SJSA1 (cell line): ENCODE data around the gene UTP15. TPM values are rescaled to one million over a fixed set of nuclear protein-coding genes. Genes with fewer than 3 reads are reported as not detected.

Experiments
- DNase-seq, 2 experiments: peaks; one replicate each; pipeline ENCODE4 v3.0.0-alpha.2; 2015 to 2020; ENCODE audit warnings: low spot score in 2 of 2, low read depth in 1 of 2
- H3K27ac ChIP-seq: fragments of 250-450 bp; sonication (Bioruptor Pico); 2 replicates; pipeline ENCODE4 v1.5.1; 2020; ENCODE audit warnings: mild to moderate bottlenecking, moderate library complexity
- H3K27me3 ChIP-seq: fragments of 250-450 bp; sonication (Bioruptor Pico); replicated peaks from 2 replicates; pipeline ENCODE4 v1.5.1; 2020; ENCODE audit warnings: mild to moderate bottlenecking, moderate library complexity
- H3K36me3 ChIP-seq: fragments of 250-450 bp; sonication (Bioruptor Pico); 2 replicates; pipeline ENCODE4 v1.5.1; 2020; ENCODE audit warnings: mild to moderate bottlenecking
- H3K4me1 ChIP-seq: fragments of 250-450 bp; sonication (Bioruptor Pico); replicated peaks from 2 replicates; pipeline ENCODE4 v1.6.1; 2021; ENCODE audit warnings: mild to moderate bottlenecking
- H3K4me3 ChIP-seq: fragments of 250-450 bp; sonication (Bioruptor Pico); 2 replicates; pipeline ENCODE4 v1.5.1; 2020; ENCODE audit warnings: mild to moderate bottlenecking
- H3K9me3 ChIP-seq: fragments of 250-450 bp; sonication (Bioruptor Pico); replicated peaks from 2 replicates; pipeline ENCODE4 v1.5.1; 2020; ENCODE audit warnings: mild to moderate bottlenecking
- total RNA-seq: library from RNA; depleted of rRNA; stranded (reverse); fragments of >200 nt; shearing (Covaris generic); gene quantifications from 2 replicates; pipeline ENCODE4 v1.2.3, GENCODE V29; 2014

The UTP15 gene
- total RNA-seq, 1 experiment from 2014 or later, result 30.3 TPM

DNA sequence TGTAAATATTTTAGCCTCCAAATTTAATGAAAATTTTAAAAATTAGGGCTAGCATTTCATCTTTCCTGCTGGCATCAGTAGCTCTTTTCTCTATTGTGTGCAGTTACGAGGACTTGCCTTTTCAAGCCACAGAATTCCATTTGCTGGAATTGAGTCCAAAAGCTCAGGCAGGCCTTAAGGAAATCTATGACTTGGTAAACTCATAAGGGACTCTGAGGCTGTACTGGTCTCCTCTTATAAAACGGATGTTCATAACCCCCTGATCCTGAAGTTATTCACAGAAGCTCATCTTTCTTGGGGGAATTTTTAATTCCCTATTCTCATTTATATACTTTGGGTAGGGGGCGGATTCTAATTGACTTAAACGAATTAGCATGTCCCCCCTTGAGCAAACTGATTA lies 23.5 kb upstream of the UTP15 start:
- H3K9me3 ChIP-seq, result no peaks in the 10 kb centered on the region
- peak in 1 of 2 experiments; percentile 42 for DNase-seq
- peaks cover 39% of the 10 kb centered on the region for H3K4me1 ChIP-seq
- H3K27ac ChIP-seq, result peak overlapping the region; percentile 80
- no peak overlapping the region for H3K4me3 ChIP-seq
- no peaks in the 10 kb centered on the region for H3K27me3 ChIP-seq
- H3K36me3 ChIP-seq, result no peaks in the 10 kb centered on the region

DNA sequence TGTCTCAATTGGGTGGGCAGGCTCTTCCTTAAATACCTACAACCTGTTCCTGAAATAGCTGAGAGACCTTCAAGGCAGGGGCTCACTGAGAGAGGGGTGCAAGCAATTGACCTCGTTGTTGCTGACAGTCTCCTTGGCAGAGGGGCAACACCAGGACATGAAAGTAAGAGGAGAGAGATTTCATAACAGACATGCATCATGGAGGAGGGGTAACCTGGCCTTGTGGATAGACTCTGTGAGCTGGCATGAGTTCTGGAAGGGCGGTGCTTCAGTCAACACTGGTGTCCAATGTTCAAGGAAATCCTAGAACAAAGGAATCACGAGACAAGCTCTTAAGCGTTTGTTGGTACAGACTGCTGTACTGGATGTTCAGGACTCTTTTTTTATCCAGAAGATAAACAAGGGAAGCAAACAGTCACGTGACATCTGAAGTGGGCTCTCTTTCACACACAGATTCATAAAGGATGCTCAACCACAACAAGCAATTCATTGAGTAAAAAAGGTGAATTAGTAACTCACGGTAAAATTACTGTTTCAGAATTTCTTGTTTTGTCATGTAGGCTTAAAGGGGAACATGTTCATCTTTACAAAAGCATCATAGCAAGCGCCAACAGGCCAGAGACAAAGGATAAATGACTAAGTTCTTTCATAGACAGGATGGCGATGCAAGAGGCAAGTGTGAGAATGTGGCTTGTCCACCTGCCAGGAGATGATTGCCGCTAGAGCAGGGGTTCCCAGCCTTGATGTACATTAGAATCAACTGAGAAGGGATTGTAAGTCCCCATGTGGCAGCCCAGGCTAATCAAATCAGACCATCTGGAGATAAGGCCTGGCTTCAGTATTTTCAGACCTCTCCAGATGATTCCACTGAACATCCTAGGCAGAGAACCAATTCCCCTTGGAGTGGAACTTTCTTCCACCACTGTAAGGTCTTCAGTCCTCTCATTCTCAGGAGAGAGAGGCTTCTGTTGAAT lies 20.8 kb upstream of the UTP15 start:
- Histone ChIP-seq H3K36me3 (no peaks in the 10 kb centered on the region), H3K27ac (no peak overlapping the region), H3K4me3 (no peak overlapping the region), H3K27me3 (no peaks in the 10 kb centered on the region), H3K4me1 (peaks cover 39% of the 10 kb centered on the region), H3K9me3 (no peaks in the 10 kb centered on the region)
- DNase-seq, result no peak

DNA sequence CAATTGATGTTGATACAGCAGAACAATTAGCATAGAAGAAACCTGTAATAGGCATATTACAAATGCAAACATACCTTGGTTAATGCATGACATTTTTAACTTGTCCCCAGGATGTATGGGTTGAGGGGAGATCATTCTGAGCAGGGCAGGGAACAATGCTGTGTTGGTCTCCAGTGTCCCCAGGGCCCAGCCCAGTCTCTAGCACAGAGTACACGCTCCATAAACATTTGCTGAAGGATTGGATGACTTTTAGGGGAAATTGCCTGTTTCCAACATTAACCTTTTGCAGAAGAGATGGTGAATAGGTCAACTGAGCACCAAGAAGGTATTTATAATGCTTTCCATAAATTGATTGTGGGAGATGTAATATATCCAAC lies 20.2 kb upstream of the UTP15 start:
- H3K36me3 ChIP-seq, result no peaks in the 10 kb centered on the region
- no peak overlapping the region for H3K27ac ChIP-seq
- H3K4me3 ChIP-seq, result no peak overlapping the region
- no peaks in the 10 kb centered on the region for H3K27me3 ChIP-seq
- H3K4me1 ChIP-seq, result peaks cover 33% of the 10 kb centered on the region
- no peak for DNase-seq
- H3K9me3 ChIP-seq, result no peaks in the 10 kb centered on the region

DNA sequence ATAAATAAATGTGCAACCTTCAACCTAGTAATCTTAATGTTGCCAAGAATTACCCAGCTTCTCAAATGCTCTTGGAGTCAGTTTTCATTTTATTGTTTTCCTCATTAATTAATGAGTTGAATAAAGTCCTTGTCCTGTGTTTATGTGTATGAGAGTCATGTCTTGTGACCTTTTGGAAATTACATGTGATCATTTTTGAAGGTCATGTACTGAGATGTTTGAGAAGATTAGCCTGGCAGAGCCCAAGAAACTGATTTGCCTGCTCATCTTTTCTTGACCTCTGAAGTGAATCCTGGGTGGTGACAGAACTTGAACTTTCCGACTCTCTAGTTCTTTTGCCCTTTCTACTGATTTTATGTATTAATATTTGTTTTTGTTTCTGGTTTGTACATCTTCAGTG lies 15.5 kb upstream of the UTP15 start:
- H3K4me1 ChIP-seq, result no peaks in the 10 kb centered on the region
- no peak overlapping the region for H3K27ac ChIP-seq
- H3K9me3 ChIP-seq, result no peaks in the 10 kb centered on the region
- peaks cover 10% of the 10 kb centered on the region for H3K36me3 ChIP-seq
- H3K4me3 ChIP-seq, result no peak overlapping the region
- no peak for DNase-seq
- H3K27me3 ChIP-seq, result no peaks in the 10 kb centered on the region

DNA sequence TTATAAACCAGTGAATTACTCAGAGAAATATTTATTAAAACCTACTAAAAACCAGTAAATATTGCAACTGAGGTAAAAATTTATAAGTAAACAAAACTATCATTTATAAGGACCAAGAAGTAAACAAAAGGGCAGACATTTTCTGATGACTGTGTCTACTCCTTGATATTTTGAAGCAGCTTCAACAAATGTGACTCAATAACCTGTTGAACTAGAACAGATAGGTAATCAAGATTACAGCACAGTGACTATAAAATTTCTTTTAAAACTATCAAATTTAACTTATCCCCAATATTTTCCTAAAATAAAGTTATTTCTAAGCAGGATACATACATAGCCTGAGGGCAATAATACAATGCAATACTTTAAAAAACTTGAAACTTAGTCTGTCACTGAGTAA lies 12.9 kb upstream of the UTP15 start:
- Histone ChIP-seq H3K27me3 (no peaks in the 10 kb centered on the region), H3K9me3 (no peaks in the 10 kb centered on the region), H3K4me3 (no peak overlapping the region), H3K27ac (no peak overlapping the region), H3K4me1 (no peaks in the 10 kb centered on the region), H3K36me3 (peaks cover 14% of the 10 kb centered on the region)
- no peak for DNase-seq

DNA sequence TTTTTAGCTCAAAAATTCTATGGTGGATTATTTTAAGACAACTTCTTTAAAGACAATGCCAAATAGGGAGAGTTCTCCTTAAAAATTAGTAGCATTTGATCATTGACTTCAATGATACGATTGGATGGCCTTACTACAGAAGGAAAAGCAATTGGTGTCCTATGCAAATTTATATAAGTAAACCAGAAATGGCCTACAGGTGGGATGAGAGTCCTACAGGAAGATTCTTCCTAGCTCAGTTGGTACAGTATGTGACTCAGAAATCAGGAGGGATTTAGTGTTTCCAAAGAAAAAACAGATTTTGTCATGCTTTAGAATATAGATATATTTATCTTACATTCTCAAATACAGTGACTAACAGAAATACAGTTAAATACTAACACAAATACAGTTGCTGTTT lies 6.6 kb upstream of the UTP15 start:
- H3K9me3 ChIP-seq, result no peaks in the 10 kb centered on the region
- H3K4me3 ChIP-seq, result no peak overlapping the region
- DNase-seq, result no peak
- no peak overlapping the region for H3K27ac ChIP-seq
- H3K36me3 ChIP-seq, result peaks cover 28% of the 10 kb centered on the region
- H3K4me1 ChIP-seq, result no peaks in the 10 kb centered on the region; the same call in 1 of the 2 replicates
- H3K27me3 ChIP-seq, result no peaks in the 10 kb centered on the region

DNA sequence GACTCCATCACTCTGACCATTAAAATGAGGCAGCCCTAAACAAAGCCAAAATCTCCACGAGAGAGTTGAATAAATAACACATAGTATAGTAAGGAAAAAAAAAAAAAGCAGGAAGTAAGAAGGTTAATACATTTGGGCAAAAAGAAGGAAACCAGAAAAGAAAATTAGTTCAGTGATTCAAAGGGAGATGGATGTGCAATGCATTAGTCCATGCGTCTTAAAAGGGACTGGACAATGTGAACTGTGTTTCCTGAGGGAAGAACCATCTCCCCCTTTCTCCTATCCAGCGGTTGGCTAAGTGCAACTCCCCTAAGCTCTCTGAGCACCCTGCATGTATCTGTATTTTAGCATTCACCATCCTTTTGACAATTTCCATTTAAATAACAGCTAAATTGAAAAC lies 1.5 kb upstream of the UTP15 start:
- Histone ChIP-seq H3K9me3 (no peaks in the 10 kb centered on the region), H3K4me1 (peaks cover 5% of the 10 kb centered on the region), H3K27ac (peak overlapping the region; percentile 71; the same call in 1 of the 2 replicates), H3K4me3 (peak overlapping the region; percentile 53; the same call in 1 of the 2 replicates), H3K36me3 (peaks cover 23% of the 10 kb centered on the region), H3K27me3 (no peaks in the 10 kb centered on the region)
- no peak for DNase-seq

DNA sequence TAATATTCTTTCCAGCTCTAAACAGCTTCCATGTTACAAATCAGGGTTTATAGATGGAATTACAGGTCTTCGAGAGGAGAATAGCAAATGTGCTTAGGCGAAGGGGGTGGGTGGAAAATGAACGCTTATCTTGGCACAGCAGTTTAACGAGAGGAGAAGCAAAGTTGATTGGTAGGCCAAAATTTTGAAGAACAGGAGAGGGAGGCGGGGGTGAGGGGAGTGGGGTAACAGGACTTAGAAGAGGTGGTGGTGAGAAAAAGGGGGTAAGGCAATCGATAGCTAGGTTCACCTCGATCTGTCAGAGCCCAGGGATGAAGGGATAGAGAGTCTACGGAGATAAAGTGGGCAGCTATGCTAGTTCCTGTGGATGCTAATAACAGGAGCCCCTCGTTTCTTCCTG lies 868 bp upstream of the UTP15 start:
- H3K27me3 ChIP-seq, result no peaks in the 10 kb centered on the region
- no peaks in the 10 kb centered on the region for H3K9me3 ChIP-seq
- peaks cover 5% of the 10 kb centered on the region for H3K4me1 ChIP-seq
- peaks cover 28% of the 10 kb centered on the region for H3K36me3 ChIP-seq
- DNase-seq, result no peak
- peak overlapping the region; percentile 53 for H3K4me3 ChIP-seq
- H3K27ac ChIP-seq, result peak overlapping the region; percentile 71

DNA sequence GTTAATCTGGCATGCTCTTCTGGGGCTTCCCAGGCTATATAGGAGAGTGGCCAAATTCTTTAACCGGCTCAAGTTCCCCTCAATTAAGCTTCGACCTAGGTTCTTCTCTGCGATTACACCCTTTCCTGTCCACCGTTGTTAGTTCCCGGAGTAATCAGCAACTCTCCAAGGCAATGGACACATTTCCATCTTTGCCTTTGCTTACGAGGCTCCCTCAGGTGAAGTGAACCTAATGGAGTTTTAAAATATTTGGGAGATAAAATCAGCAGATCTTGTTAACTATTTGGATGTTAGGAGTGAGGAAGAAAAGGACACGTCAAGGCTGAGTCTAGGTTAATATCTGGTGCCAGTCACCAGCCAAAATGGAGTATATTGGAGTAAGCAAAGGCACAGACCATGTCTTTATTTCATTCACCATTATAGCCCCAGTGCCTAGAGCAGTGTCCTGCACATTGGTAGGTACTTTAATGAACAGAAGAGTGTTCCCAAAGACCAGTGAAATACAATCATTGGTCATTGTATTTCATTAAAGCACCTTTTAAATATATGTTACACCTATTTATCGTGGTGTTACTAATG lies 515 bp downstream of the UTP15 start:
- DNase-seq, result no peak
- Histone ChIP-seq H3K4me1 (peaks cover 5% of the 10 kb centered on the region), H3K4me3 (peak overlapping the region; percentile 53), H3K36me3 (peaks cover 36% of the 10 kb centered on the region), H3K27ac (peak overlapping the region; percentile 71), H3K27me3 (no peaks in the 10 kb centered on the region), H3K9me3 (no peaks in the 10 kb centered on the region)

DNA sequence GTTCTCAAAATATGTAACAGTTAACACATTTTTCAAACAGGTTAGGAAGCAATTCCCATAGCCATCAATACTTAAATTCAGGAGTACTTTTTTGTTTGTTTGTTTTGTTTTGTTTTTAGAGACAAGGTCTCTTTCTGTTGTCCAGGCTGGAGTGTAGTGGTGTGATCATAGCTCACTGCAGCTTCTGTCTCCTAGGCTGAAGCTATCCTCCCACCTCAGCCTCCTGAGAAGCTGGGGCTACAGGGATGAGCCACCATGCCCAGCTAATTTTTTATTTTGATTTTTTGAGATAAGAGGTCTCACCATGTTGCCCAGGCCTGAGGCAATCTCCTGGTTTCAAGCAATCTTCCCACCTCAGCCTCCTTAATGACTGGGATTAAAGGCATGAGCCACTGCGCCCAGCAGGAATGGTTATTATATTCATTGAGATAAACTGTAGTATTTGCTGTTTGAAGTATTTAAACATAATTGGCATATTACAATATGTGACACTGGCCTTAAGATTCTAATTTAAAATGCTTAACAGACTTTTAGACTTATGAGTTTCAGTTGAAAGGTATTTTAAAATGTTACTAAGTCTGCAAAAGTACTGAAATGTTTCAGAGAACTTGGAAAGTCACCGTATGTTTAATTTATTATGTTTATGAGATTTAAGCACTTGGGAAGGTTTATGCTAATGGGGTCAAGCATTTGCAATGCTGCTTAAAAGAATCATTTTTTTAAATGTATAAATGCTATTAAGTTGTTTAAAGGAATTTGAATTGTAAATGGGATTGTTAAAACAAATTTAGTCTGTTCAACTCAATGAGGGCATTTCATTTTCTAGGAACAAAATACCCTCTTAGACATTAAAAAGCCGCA lies 17.0 kb downstream of the UTP15 start:
- H3K27me3 ChIP-seq, result no peaks in the 10 kb centered on the region
- no peak for DNase-seq
- H3K36me3 ChIP-seq, result peaks cover 31% of the 10 kb centered on the region
- H3K9me3 ChIP-seq, result no peaks in the 10 kb centered on the region
- H3K4me3 ChIP-seq, result no peak overlapping the region
- no peak overlapping the region for H3K27ac ChIP-seq
- no peaks in the 10 kb centered on the region for H3K4me1 ChIP-seq

DNA sequence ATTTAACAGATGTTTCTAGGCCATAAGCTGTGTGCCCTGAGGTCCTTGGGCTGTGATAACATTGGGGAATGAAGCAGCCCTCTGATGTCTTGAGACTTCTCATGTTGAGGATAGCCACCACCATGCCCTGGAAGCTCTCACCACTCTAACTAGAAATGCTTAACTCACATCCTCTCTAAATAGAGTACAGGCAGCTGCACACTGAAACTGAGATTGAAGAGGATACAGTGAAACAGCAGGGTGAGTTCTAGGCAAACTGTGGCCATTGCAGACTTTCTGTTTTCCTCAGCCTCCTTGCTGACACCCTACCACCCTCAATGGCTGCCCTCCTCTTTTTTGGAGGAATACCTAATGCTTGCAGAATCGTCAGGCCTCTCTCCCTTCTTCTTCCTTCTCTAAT lies 22.4 kb downstream of the UTP15 start:
- H3K36me3 ChIP-seq, result peaks cover 1% of the 10 kb centered on the region; the same call in 1 of the 2 replicates
- peaks cover 16% of the 10 kb centered on the region for H3K4me1 ChIP-seq
- no peak overlapping the region for H3K4me3 ChIP-seq
- no peaks in the 10 kb centered on the region for H3K9me3 ChIP-seq
- DNase-seq, result no peak
- no peaks in the 10 kb centered on the region for H3K27me3 ChIP-seq
- no peak overlapping the region for H3K27ac ChIP-seq

DNA sequence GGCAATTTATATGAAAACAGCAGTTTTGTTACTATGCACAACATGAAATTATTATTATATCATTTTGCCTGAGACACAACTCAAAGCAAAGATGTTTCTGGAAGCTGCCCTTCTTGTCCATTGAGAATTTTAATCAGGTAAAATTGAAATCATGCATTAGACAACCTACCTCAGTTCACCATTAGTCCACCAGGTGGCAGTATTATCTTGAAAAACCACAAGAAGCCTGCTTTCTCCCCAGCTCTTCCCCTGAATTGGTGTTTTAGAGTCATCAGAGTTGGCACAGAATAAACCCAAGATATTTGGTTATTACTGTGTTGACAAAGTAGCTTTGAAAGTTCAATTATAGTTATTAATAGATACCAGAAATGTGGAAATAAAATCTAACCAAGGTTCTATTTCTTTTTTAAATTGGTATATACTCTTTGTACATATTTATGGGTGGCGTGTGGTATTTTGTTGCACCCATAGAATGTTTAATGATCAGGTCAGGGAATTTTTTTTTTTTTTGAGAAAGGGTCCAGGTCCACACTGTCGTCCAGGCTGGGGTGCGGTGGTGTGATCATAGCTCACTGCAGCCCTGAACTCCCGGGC lies 25.7 kb downstream of the UTP15 start:
- Histone ChIP-seq H3K4me3 (no peak overlapping the region), H3K36me3 (no peaks in the 10 kb centered on the region), H3K27me3 (no peaks in the 10 kb centered on the region), H3K9me3 (no peaks in the 10 kb centered on the region), H3K4me1 (peaks cover 27% of the 10 kb centered on the region), H3K27ac (no peak overlapping the region)
- peak; percentile 63 to 68 for DNase-seq

DNA sequence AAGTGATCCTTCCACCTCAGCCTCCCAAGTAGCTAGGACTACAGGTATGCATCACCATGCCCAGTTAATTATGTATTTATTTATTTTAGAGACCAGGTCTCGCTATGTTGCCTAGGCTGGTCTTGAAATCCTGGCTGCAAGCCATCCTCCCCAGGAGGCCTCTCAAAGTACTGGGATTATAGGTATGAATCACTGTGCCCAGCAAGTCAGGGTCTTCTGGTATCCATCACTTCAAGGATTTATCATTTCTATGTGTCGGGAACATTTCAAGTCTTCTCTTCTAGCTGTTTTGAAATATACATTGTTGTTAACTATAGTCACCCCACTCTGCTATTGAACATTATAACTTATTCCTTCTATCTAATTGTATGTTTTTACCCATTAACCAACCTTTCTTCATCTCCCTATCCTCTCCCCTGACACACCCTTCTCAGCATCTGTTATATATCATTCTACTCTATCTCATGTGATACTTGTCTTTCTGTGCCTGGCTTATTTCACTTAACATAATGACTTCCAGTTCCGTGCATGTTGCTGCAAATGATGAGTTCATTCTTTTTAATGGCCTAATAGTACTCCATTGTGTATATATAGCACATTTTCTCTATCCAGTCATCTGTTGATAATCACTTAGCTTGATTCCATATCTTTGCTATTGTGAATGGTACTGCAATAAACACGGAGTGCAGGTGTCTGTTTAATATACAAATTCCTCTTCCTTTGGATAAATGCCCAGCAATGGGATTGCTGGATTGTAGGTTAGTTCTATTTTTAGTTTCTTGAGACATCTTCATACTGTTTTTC lies 26.4 kb downstream of the UTP15 start:
- peak overlapping the region; percentile 14; the same call in 1 of the 2 replicates for H3K27ac ChIP-seq

More for the DNA sequence above, 26.4 kb downstream of the UTP15 start:
- H3K27me3 ChIP-seq, result no peaks in the 10 kb centered on the region
- no peaks in the 10 kb centered on the region for H3K9me3 ChIP-seq
- DNase-seq, result peak; percentile 51 to 57
- peaks cover 27% of the 10 kb centered on the region for H3K4me1 ChIP-seq
- H3K36me3 ChIP-seq, result no peaks in the 10 kb centered on the region
- H3K4me3 ChIP-seq, result no peak overlapping the region
